Cerebellar nuclear complex (tissue), 1 donor: ENCODE data around the gene CERS6.

Source experiments
- DNase-seq, 2 experiments: peaks; one replicate each; lab custom pipeline; 2025; lab: John Stamatoyannopoulos, UW

Gene CERS6

GRCh38 chr2:168443818-168444217 lies 12.3 kb upstream of the CERS6 start:
- DNase-seq = no peak

GRCh38 chr2:168445960-168446359 lies 10.1 kb upstream of the CERS6 start:
- no peak for DNase-seq

- no peak for DNase-seq
Measured at GRCh38 chr2:168448980-168449379, 7.1 kb upstream of the CERS6 start.

- no peak for DNase-seq
Measured at GRCh38 chr2:168449419-168449818, 6.7 kb upstream of the CERS6 start.

- no peak for DNase-seq
Measured at GRCh38 chr2:168450171-168450570, 5.9 kb upstream of the CERS6 start.

- DNase-seq = no peak
Measured at GRCh38 chr2:168450732-168451131, 5.3 kb upstream of the CERS6 start.

GRCh38 chr2:168452781-168453180 lies 3.3 kb upstream of the CERS6 start:
- no peak for DNase-seq

- no peak for DNase-seq
Measured at GRCh38 chr2:168453404-168453803, 2.7 kb upstream of the CERS6 start.

- DNase-seq = no peak
Measured at GRCh38 chr2:168454737-168455644, 1.1 kb upstream of the CERS6 start.

- DNase-seq = no peak
Measured at GRCh38 chr2:168456521-168457189, 583 bp downstream of the CERS6 start.

- no peak for DNase-seq
Measured at GRCh38 chr2:168457190-168457895, 1.3 kb downstream of the CERS6 start.

- no peak for DNase-seq
Measured at GRCh38 chr2:168458139-168458538, 2.1 kb downstream of the CERS6 start.

GRCh38 chr2:168459256-168459655 lies 3.2 kb downstream of the CERS6 start:
- peak in 1 of 2 experiments; percentile 21 for DNase-seq

- DNase-seq = no peak
Measured at GRCh38 chr2:168460571-168460970, 4.5 kb downstream of the CERS6 start.

GRCh38 chr2:168461178-168461941 lies 5.3 kb downstream of the CERS6 start:
- no peak for DNase-seq

GRCh38 chr2:168461942-168462331 lies 5.9 kb downstream of the CERS6 start:
- no peak for DNase-seq

GRCh38 chr2:168462543-168463045 lies 6.5 kb downstream of the CERS6 start:
- DNase-seq = no peak

- DNase-seq = no peak
Measured at GRCh38 chr2:168465594-168465993, 9.5 kb downstream of the CERS6 start.

GRCh38 chr2:168466190-168466737 lies 10.2 kb downstream of the CERS6 start:
- DNase-seq = no peak

- DNase-seq = no peak
Measured at GRCh38 chr2:168466834-168467565, 10.9 kb downstream of the CERS6 start.

- DNase-seq = no peak
Measured at GRCh38 chr2:168467729-168468128, 11.7 kb downstream of the CERS6 start.
